ENCODE measurements around the gene ADAMTS4.
A peak's percentile ranks its signal among the peaks of the same experiment; 100 is the strongest.

Gene ADAMTS4

DNA sequence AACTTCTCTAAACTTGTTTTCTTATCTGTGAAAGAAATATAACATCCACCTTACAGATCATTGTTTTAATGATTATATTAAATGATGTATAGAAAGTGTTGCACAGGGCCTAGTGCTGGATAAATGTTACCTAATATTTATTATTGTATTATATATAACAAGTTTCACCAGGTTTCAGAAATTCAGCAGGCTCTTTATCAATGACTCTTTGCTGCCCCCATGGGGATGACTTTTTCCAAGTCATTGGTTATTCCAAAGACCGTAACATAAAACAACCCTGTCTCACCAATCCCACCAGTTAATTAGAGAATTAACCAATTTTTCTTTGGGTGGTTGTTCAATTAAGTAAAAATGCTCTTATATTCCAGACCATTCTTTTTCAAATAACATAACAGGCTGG, 59.1 kb downstream of the ADAMTS4 start:
- no peak overlapping the region for H2AFZ ChIP-seq (ENCODE audit: low read depth, low read length)
- no peak overlapping the region for H3K4me3 ChIP-seq (ENCODE audit: low read depth in 1 of 2, low read length in 2 of 2)
- no peaks in the 10 kb centered on the region for H3K9me3 ChIP-seq (ENCODE audit: insufficient read depth, low read length, severe bottlenecking)
- no peak overlapping the region for H3K4me2 ChIP-seq (ENCODE audit: insufficient read depth, low read length)
- H3K4me1 ChIP-seq (ENCODE audit: insufficient read depth, low read length): no peaks in the 10 kb centered on the region; the same call in 1 of the 2 replicates
- no peaks in the 10 kb centered on the region for H4K20me1 ChIP-seq (ENCODE audit: insufficient read depth, low read length)
- H3K9ac ChIP-seq (ENCODE audit: low read depth, low read length): no peak overlapping the region
- no peak overlapping the region for H3K27ac ChIP-seq (ENCODE audit: low read length)
- H3K36me3 ChIP-seq (ENCODE audit: insufficient read depth, low read length): peaks cover 5% of the 10 kb centered on the region
- 0 out of 2 replicates have a peak, but pooled peaks cover 6% of the 10 kb centered on the region for H3K79me2 ChIP-seq (ENCODE audit: insufficient read depth, low read length)
- peak; percentile 49 for DNase-seq
- no peaks in the 10 kb centered on the region for H3K27me3 ChIP-seq (ENCODE audit: insufficient read depth, low read length, poor library complexity)
- ATAC-seq (ENCODE audit: insufficient read depth, low read depth): peak; percentile 61; the same call in 2 of the 3 replicates
- TF ChIP-seq, protein P1, sequence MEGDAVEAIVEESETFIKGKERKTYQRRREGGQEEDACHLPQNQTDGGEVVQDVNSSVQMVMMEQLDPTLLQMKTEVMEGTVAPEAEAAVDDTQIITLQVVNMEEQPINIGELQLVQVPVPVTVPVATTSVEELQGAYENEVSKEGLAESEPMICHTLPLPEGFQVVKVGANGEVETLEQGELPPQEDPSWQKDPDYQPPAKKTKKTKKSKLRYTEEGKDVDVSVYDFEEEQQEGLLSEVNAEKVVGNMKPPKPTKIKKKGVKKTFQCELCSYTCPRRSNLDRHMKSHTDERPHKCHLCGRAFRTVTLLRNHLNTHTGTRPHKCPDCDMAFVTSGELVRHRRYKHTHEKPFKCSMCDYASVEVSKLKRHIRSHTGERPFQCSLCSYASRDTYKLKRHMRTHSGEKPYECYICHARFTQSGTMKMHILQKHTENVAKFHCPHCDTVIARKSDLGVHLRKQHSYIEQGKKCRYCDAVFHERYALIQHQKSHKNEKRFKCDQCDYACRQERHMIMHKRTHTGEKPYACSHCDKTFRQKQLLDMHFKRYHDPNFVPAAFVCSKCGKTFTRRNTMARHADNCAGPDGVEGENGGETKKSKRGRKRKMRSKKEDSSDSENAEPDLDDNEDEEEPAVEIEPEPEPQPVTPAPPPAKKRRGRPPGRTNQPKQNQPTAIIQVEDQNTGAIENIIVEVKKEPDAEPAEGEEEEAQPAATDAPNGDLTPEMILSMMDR (IDR thresholded peaks at IDR 0.05; ENCODE audit: borderline replicate concordance, extremely low read depth, low read length, poor library complexity, severe bottlenecking): peak; percentile 58
- TF ChIP-seq EZH2 (IDR thresholded peaks at IDR 0.05; ENCODE audit: borderline replicate concordance, low read depth, low read length, severe bottlenecking): no peak

DNA sequence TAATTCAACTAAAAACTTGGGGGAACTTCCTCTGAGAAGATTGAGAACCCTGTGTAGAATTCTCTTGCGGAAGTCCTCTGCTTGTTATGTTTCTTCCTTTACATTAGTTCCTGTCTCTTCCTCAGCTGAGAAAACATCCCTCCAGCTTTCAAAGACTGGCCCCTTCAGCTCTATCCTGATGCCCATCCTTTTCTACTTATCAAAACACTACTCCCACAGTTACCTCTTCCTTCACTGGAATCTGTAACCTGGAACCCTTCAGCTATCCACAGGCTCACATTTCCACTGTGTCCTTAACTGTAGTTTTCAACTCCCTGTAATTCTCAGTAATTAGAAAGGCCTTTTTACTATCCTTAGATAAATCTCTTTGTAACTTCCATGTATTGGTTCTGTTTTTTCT, 60.4 kb downstream of the ADAMTS4 start:
- Histone ChIP-seq H2AFZ (ENCODE audit: low read depth, low read length) (no peak overlapping the region), H3K4me3 (ENCODE audit: low read depth in 1 of 2, low read length in 2 of 2) (no peak overlapping the region), H3K36me3 (ENCODE audit: insufficient read depth, low read length) (peaks cover 5% of the 10 kb centered on the region), H3K4me1 (ENCODE audit: insufficient read depth, low read length) (peaks cover 8% of the 10 kb centered on the region), H3K79me2 (ENCODE audit: insufficient read depth, low read length) (peaks cover 18% of the 10 kb centered on the region), H3K4me2 (ENCODE audit: insufficient read depth, low read length) (no peak overlapping the region), H3K27ac (ENCODE audit: low read length) (no peak overlapping the region), H3K27me3 (ENCODE audit: insufficient read depth, low read length, poor library complexity) (no peaks in the 10 kb centered on the region), H3K9ac (ENCODE audit: low read depth, low read length) (no peak overlapping the region), H4K20me1 (ENCODE audit: insufficient read depth, low read length) (no peaks in the 10 kb centered on the region), H3K9me3 (ENCODE audit: insufficient read depth, low read length, severe bottlenecking) (no peaks in the 10 kb centered on the region)
- TF ChIP-seq EZH2 (IDR thresholded peaks at IDR 0.05; ENCODE audit: borderline replicate concordance, low read depth, low read length, severe bottlenecking): no peak
- TF ChIP-seq, protein P1 (IDR thresholded peaks at IDR 0.05; ENCODE audit: borderline replicate concordance, extremely low read depth, low read length, poor library complexity, severe bottlenecking): no peak
- no peak for DNase-seq
- no peak for ATAC-seq (ENCODE audit: insufficient read depth, low read depth)

DNA sequence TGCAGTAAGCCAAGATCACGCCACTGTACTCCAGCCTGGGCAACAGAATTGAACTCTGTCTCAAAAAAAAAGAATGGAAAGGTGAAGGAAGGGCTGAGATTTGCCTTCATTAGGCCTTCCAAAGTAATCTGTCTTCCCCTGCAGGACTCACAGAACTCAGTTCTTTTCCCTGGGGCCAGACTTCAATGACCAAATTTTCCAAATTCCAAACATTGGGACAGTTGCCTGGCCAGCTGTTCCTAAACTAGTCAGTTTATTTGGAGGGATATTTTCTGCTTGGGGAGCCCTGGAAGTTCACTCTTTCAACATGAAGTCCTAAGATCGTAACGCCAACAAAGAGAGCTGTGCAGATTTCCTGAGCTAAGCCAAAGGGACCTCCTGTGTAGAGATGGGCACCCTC, 61.0 kb downstream of the ADAMTS4 start:
- ATAC-seq (ENCODE audit: insufficient read depth, low read depth) (no peak), DNase-seq (no peak)
- H3K4me2 ChIP-seq (ENCODE audit: insufficient read depth, low read length): no peak overlapping the region
- no peak overlapping the region for H3K27ac ChIP-seq (ENCODE audit: low read length)
- H3K36me3 ChIP-seq (ENCODE audit: insufficient read depth, low read length): peaks cover 5% of the 10 kb centered on the region
- H3K27me3 ChIP-seq (ENCODE audit: insufficient read depth, low read length, poor library complexity): no peaks in the 10 kb centered on the region
- no peaks in the 10 kb centered on the region for H4K20me1 ChIP-seq (ENCODE audit: insufficient read depth, low read length)
- TF ChIP-seq, protein P1 (IDR thresholded peaks at IDR 0.05; ENCODE audit: borderline replicate concordance, extremely low read depth, low read length, poor library complexity, severe bottlenecking): no peak
- no peak for TF ChIP-seq EZH2 (IDR thresholded peaks at IDR 0.05; ENCODE audit: borderline replicate concordance, low read depth, low read length, severe bottlenecking)
- H3K9ac ChIP-seq (ENCODE audit: low read depth, low read length): no peak overlapping the region
- peaks cover 24% of the 10 kb centered on the region for H3K79me2 ChIP-seq (ENCODE audit: insufficient read depth, low read length)
- H3K4me1 ChIP-seq (ENCODE audit: insufficient read depth, low read length): peaks cover 10% of the 10 kb centered on the region
- no peaks in the 10 kb centered on the region for H3K9me3 ChIP-seq (ENCODE audit: insufficient read depth, low read length, severe bottlenecking)
- no peak overlapping the region for H2AFZ ChIP-seq (ENCODE audit: low read depth, low read length)
- no peak overlapping the region for H3K4me3 ChIP-seq (ENCODE audit: low read depth in 1 of 2, low read length in 2 of 2)
